Neutrophil (primary cell): Measurements from ENCODE around the gene TMPRSS9.

Experiments
- H3K27ac ChIP-seq: fragments of 200-600 bp; sonication (generic); 2 replicates; pipeline ENCODE4 v1.5.1; 2016; ENCODE audit warnings: mild to moderate bottlenecking, moderate library complexity
- H3K27me3 ChIP-seq: fragments of 200-600 bp; sonication (generic); 2 replicates; pipeline ENCODE4 v1.6.0; 2016; ENCODE audit warnings: mild to moderate bottlenecking
- H3K36me3 ChIP-seq: fragments of 200-600 bp; sonication (generic); 2 replicates; pipeline ENCODE4 v1.5.1; 2017
- H3K4me1 ChIP-seq, 2 experiments: fragments of 200-600 bp in 1 of 2; sonication (generic) in 1 of 2; 1 replicate in 1 of 2; 2 replicates in 1 of 2; pipeline versions ENCODE4 v1.5.1 to v1.6.1; 2013 to 2016; ENCODE audit warnings: low read depth in 1 of 2, low read length in 1 of 2, mild to moderate bottlenecking in 1 of 2, moderate library complexity in 1 of 2; ENCODE audit not compliant: control insufficient read depth in 1 of 2, insufficient read depth in 1 of 2
- H3K4me3 ChIP-seq, 2 experiments: fragments of 200-600 bp in 1 of 2; sonication (generic) in 1 of 2; 1 replicate in 1 of 2; 2 replicates in 1 of 2; pipeline ENCODE4 v1.5.1; 2013 to 2016; ENCODE audit warnings: low read depth in 1 of 2, low read length in 1 of 2, mild to moderate bottlenecking in 1 of 2, moderate library complexity in 1 of 2
- H3K9me3 ChIP-seq: fragments of 200-600 bp; sonication (generic); 2 replicates; pipeline ENCODE4 v1.5.1; 2016
- CTCF ChIP-seq: fragments of 200-600 bp; sonication (generic); IDR thresholded peaks from 2 replicates; pipeline ENCODE4 v1.5.1; 2016; ENCODE audit warnings: antibody characterized with exemption

Gene TMPRSS9

GRCh38 chr19:2428321-2428690 lies 68.2 kb downstream of the TMPRSS9 start:
- no peak for TF ChIP-seq CTCF
- Histone ChIP-seq H3K4me3 (peak overlapping the region; percentile 94 to 98), H3K4me1 (peaks cover 18 to 36% of the 10 kb centered on the region in 2 experiments), H3K27ac (peak overlapping the region; percentile 87), H3K36me3 (peaks cover 16% of the 10 kb centered on the region), H3K27me3 (no peaks in the 10 kb centered on the region), H3K9me3 (no peaks in the 10 kb centered on the region)

- H3K4me1 ChIP-seq, result peaks cover 18 to 29% of the 10 kb centered on the region in 2 experiments
- TF ChIP-seq CTCF, result no peak
Observed at GRCh38 chr19:2428756-2429711, 69.0 kb downstream of the TMPRSS9 start.

GRCh38 chr19:2429917-2430535 lies 70.0 kb downstream of the TMPRSS9 start:
- no peak overlapping the region for H3K27ac ChIP-seq
- H3K4me1 ChIP-seq, result peaks cover 18 to 24% of the 10 kb centered on the region in 2 experiments
- no peak overlapping the region for H3K4me3 ChIP-seq
- H3K27me3 ChIP-seq, result no peaks in the 10 kb centered on the region
- no peaks in the 10 kb centered on the region for H3K9me3 ChIP-seq
- peaks cover 32% of the 10 kb centered on the region for H3K36me3 ChIP-seq
- no peak for TF ChIP-seq CTCF

More at GRCh38 chr19:2428756-2429711, 69.0 kb downstream of the TMPRSS9 start:
- H3K36me3 ChIP-seq, result peaks cover 22% of the 10 kb centered on the region
- H3K27ac ChIP-seq, result no peak overlapping the region
- no peaks in the 10 kb centered on the region for H3K27me3 ChIP-seq
- no peak overlapping the region for H3K4me3 ChIP-seq
- no peaks in the 10 kb centered on the region for H3K9me3 ChIP-seq

- peaks cover 35% of the 10 kb centered on the region for H3K36me3 ChIP-seq
- no peaks in the 10 kb centered on the region for H3K27me3 ChIP-seq
- H3K4me3 ChIP-seq, result no peak overlapping the region
- peaks cover 13 to 16% of the 10 kb centered on the region in 2 experiments for H3K4me1 ChIP-seq
- H3K27ac ChIP-seq, result peak overlapping the region; percentile 3
- TF ChIP-seq CTCF, result no peak
- no peaks in the 10 kb centered on the region for H3K9me3 ChIP-seq
Observed at GRCh38 chr19:2431318-2432055, 71.4 kb downstream of the TMPRSS9 start.

- Histone ChIP-seq H3K4me3 (no peak overlapping the region), H3K9me3 (no peaks in the 10 kb centered on the region), H3K27me3 (no peaks in the 10 kb centered on the region), H3K36me3 (peaks cover 41% of the 10 kb centered on the region), H3K27ac (no peak overlapping the region), H3K4me1 (peaks cover 5 to 8% of the 10 kb centered on the region in 2 experiments)
- no peak for TF ChIP-seq CTCF
Observed at GRCh38 chr19:2432131-2432848, 72.2 kb downstream of the TMPRSS9 start.
